CD4-positive, alpha-beta T cell treated with Interleukin-2 at 100 ng/mL for 4 hours (primary cell): ENCODE results near the gene OMP.
A peak's percentile ranks its signal among the peaks of the same experiment; 100 is the strongest.
"Not testable (repeated sequence)": the region's sequence is repeated elsewhere in the genome, so short reads cannot be mapped to it uniquely, and the experiment has no call there.

Experiments
- DNase-seq: peaks from one replicate; pipeline ENCODE4 v3.0.0-alpha.2; 2020; ENCODE audit warnings: low spot score

Gene OMP

GRCh38 chr11:77086521-77087472 lies 15.8 kb upstream of the OMP start:
- DNase-seq, result no peak

DNA sequence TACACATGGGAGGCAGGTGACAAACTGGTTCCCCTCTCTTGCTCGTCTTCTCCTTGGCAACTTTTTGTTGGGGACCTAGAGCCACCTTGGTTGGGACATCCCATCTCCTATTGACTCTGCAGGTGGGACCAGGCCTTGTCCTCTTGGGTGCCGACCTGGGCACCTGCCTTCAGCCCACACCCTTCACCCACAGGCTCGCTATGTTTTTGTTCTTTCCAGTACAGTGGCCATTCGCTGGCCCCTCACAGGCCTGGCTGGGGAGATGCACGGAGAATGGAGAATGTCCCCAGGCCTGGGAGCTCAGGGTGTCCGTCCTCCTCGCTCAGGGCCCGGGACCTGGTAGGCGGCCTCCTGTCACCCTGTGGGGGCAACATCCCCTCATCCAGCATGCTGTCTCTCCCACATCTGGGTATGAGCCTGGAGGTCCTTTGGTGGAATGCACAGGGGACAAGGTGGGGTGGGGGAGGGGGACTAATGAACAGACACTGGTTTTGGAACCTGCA lies 14.9 kb upstream of the OMP start:
- no peak for DNase-seq

DNA sequence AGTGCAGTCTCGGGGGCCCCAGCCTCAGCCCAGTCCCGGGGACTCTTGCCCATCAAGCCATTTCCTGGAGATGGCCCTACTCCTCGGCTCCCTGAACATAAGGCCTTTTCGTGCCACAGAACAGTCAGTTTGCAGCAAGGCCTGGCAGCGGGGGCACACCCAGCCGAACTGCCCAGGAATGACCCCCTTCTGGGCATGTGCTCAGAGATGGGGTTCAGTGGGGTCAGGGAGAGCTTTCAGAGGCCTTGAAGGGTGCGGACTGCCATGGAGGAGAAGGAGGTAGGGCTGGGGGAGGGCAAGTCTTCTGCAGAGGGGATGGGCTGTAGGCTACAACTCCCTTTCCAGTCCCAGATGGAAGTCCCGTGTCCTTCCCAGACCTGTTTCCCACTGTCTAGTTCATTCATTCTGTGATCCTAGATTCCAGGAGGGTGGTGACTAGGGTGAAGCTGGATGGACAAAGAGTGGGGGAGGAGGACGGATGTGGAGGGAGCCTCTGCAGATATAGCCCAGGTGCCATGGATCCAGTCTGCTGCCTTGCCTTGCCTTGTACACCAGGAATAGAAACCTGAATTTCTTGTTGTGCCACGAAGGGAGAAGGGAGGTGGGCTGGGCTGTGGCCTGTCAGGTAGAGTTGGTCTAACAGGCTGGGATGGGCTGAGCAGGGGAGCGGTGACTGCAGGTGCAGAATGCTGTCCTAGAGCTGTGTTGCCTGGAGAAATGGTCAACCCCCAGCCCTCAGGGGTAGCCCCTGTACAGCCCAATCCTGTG lies 14.2 kb upstream of the OMP start:
- DNase-seq, result no peak

GRCh38 chr11:77089004-77089545 lies 13.6 kb upstream of the OMP start:
- DNase-seq, result no peak

GRCh38 chr11:77090046-77090372 lies 12.6 kb upstream of the OMP start:
- no peak for DNase-seq

- no peak for DNase-seq
Observed at GRCh38 chr11:77090373-77091111, 12.1 kb upstream of the OMP start.

- peak; percentile 81 for DNase-seq
Observed at GRCh38 chr11:77091146-77091940, 11.3 kb upstream of the OMP start.

- no peak for DNase-seq
Observed at GRCh38 chr11:77092382-77092781, 10.3 kb upstream of the OMP start.

DNA sequence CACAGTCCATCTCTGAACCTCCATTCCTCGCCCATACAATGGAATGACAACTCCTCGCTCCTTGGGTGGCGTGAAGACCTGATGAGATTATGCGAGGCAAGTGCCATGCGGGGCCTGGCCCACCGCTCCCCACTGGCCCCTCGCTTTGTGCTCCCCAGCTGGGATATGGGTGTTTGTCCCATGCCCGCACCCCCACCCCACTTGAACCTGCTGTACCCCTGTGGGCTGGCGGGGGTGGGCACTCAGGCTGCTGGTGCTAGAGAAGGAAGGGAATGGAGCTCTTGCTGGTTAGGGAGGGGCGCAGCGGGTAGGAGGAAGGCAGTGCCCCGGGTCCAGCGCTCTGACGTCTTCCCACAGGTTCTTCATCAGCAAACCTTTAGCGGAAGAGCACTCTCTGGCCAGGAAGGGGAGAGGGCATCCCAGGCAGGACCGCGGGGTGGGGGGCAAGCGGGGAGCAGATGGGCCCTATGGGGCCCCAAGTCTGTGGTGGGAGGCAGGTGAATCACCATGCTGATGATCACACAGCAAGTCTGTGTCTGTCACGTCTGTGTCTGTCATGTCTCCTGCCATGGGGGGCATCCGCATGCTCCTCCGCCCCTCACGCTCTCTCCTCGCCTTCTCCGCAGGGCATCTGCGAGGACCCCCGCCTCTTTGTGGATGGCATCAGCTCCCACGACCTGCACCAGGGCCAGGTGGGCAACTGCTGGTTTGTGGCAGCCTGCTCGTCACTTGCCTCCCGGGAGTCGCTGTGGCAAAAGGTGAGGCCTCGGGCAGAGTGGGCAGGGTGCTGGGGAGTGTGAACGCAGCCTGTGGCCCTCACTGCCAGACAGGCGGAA lies 9.4 kb upstream of the OMP start:
- no peak for DNase-seq

- DNase-seq, result no peak
Observed at GRCh38 chr11:77093987-77094840, 8.4 kb upstream of the OMP start.

GRCh38 chr11:77094841-77095365 lies 7.7 kb upstream of the OMP start:
- DNase-seq, result no peak

DNA sequence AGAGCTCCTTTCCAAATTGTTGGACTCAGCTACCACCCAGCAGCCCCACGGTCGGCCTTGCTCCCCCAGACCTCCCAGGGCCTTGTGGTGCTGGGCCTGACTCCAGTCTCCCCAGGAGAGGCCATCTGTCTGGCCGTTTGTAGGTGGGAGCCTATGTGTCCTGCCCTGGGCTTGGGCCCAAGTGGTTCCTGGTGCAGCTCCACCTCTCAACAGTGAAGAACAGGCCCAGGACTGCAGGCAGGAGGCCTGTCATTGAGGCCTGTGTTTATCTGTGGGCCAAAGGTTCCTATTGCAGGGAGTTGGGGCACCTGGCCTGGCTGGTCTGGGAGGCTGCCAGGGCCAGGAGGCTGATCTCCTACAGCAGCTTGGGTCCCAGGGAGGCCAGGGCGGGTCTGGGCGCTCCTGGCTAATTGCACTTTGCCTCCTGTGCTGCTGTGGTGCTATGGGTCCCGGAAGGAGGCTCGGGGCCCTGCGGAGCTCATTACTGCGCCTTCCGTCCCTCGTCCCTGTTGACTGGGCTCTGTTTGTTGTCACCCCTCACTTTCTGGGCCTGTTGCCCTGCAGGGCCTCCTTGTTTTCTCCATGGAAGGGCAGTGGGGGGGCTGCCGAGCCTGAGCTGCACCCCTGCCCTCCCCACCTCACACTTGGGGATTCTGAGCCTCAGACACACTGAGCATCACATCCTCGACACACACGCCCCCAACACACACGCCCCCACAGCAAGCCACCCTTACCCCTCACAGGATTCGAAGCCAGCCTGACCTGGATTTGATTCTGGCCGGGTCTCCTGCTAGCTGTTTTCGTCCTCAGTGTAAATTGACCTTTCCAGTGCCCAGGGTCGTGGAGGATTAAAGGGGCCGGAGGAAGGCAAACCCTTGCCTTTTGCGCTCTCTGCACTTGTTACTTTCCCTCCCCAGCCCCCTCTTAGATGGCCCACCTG lies 6.8 kb upstream of the OMP start:
- DNase-seq, result no peak

- DNase-seq, result no peak
Observed at GRCh38 chr11:77096591-77097019, 6.0 kb upstream of the OMP start.

DNA sequence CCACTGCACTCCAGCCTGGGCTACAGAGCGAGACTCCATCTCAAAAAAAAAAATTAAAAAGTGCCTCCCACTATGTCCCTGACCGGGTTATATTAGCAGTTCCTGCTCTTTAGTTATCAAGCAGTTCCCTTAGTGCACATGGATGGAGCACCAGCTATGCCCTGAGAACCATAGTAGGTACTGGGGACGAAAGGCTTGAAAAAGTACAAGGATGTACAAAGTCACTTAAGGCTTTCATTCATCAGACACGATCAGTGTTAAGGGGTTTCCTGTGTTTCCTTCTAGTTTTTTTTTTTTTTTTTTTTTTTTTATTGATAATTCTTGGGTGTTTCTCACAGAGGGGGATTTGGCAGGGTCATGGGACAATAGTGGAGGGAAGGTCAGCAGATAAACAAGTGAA lies 5.5 kb upstream of the OMP start:
- DNase-seq, result not testable (repeated sequence)

GRCh38 chr11:77100166-77101042 lies 2.2 kb upstream of the OMP start:
- DNase-seq, result no peak

DNA sequence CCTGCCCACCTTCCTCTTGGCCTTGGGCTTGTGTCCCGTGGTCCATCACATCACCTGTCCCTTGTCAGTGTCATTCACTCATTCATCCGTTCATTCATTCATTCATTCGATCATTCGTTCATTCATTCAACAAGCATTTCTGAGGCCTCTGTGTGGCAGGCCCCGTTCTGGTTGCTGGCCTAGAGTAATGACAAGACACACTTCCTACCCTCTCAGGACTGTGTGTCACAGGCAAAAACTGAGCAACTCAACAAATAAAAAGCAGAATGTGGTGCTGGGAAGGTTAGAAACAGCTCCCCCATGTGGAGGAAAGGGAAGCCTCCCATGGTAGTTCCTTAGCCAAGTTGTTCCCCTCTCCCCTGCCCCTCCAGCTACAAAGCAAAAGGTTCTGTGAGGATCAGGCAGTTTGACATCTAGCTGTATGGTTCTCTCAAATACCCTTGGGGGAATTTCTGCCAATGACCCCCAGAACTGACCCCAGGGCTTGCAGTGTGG lies 1.6 kb upstream of the OMP start:
- peak; percentile 6 for DNase-seq

- DNase-seq, result no peak
Observed at GRCh38 chr11:77103319-77103718, 679 bp downstream of the OMP start.
